HG03457 (cell line): Measurements from ENCODE around the gene PRIM1.
"Not testable (repeated sequence)": the region's sequence is repeated elsewhere in the genome, so short reads cannot be mapped to it uniquely, and the experiment has no call there.

Experiments used
- ATAC-seq: cut with Tn5 transposase; IDR thresholded peaks from one replicate; pipeline ENCODE4 v1.9.1; 2021; ENCODE audit warnings: moderate number of reproducible peaks; ENCODE audit not compliant: unreplicated experiment

PRIM1 gene

DNA sequence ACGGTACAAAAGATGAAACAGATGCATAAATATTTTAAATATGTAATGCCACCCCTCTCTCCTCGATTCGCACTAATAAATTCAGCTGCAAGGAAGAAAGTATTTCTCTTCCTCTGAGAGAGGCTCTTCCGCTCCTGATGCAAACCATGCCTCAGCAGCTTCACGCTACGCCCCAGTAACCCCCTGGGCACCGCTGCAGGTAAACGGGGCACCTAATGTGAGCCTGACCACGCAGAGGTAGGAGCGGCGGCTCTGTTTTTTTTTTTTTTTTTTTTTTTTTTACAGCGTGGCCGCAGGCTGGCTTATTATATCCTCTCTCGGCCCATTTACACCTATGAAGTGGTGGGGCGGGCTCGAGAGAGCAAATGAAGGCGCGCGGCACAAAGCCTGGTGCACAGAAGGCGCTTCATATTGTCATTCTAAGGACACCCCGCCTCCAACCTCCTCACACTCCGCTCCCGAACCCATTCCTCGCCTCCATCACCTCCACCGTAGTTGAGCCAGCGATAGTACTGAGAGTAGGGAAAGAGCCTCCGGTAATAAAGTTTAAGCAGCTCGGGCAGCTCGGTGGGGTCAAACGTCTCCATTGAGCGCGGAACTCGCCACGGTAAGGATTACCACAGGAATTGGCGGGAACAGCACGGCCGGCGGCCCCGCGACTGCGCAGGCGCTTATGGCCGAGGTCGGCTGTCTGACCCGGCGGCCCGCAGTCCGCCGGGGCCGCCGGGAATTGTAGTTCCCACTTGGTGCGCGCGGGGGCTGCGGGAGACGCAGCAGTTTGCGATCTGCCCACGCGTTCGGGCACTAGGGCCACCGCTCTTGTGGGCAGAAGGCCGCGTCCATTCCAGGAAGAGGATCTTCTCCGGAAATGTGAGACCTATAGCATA, at the start of gene PRIM1:
PRIM1 (minus strand) TSS at position 612 of the 887 bp plus-strand sequence; CDS start at position 587, 25 bp downstream.
- peak; percentile 67 for ATAC-seq

- ATAC-seq: no peak
These were observed 48.1 kb upstream of the PRIM1 start for GRCh38 chr12:56800221-56800620.

DNA sequence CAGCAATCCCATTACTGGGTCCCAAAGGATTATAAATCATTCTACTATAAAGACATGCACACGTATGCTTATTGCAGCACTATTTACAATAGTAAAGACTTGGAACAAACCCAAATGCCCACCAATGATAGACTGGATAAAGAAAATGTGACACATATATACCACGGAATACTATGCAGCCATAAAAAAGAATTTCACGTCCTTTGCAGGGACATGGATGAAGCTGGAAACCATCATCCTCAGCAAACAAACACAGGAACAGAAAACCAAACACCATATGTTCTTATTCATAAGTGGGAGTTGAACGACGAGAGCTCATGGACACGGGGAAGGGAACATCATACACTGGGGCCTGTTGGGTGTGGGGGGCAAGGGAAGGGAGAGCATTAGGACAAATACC, 47.2 kb upstream of the PRIM1 start:
- not testable (repeated sequence) for ATAC-seq

- not testable (repeated sequence) for ATAC-seq
These were observed 43.7 kb upstream of the PRIM1 start for GRCh38 chr12:56795791-56796190.

GRCh38 chr12:56795046-56795562, 43.0 kb upstream of the PRIM1 start:
- not testable (repeated sequence) for ATAC-seq

DNA sequence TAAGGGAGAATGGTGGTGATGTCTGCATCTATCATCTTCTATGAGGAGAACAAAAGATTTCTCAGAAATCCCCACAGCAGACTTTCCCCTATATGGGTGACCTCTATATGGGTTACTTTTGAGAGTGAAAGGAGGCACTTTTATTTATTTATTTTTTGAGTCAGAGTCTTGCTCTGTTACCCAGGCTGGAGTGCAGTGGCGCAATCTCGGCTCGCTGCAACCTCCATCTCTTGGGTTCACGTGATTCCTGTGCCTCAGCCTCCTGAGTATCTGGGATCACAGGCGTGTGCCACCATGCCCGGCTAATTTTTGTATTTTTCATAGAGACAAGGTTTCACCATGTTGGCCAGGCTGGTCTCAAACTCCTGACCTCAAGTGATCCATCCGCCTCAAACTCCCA, 41.0 kb upstream of the PRIM1 start:
- ATAC-seq: not testable (repeated sequence)

- ATAC-seq: no peak
These were observed 40.6 kb upstream of the PRIM1 start for GRCh38 chr12:56792678-56793077.

- not testable (repeated sequence) for ATAC-seq
These were observed 37.3 kb upstream of the PRIM1 start for GRCh38 chr12:56789429-56789828.

DNA sequence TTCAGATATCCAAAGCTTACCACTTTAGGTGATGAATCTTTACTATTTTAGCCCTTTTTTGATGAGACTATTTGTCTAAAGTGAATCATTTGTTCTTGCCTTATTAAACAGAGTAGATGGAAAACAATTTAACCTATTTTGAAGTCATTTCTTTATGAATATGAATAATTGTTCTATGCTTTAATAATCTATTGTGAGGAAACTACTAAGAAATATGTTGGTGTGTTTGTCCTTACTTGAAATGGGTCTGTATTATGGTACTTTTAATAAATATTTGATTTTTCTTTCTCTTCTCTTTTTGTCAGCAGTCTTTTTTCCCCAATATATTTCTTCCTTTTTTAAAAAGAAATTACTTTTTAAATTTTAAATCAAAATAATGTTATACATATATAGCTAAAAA, 35.4 kb upstream of the PRIM1 start:
- ATAC-seq: no peak

DNA sequence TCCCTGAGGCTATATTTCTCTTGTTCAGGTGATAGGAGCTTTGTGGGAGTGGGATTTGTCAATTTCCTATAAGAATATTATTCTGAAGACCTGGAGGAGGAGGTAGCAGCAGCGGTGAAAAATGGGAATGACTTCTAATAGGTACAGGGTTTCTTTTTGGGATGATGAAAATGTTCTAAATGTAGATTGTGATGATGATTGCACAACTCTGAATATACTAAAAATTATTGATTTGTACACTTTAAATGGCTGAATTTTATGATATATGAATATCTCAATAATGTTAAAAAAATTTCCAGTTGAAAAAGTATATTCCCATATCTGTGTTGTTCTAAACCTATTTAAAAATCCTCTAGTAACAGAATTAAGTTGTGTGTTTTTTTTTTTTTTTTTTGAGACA, 33.8 kb upstream of the PRIM1 start:
- ATAC-seq: no peak

- ATAC-seq: no peak
These were observed 33.2 kb upstream of the PRIM1 start for GRCh38 chr12:56785141-56785865.

GRCh38 chr12:56781726-56782125, 29.6 kb upstream of the PRIM1 start:
- no peak for ATAC-seq

- no peak for ATAC-seq
These were observed 26.6 kb upstream of the PRIM1 start for GRCh38 chr12:56778756-56779155.

DNA sequence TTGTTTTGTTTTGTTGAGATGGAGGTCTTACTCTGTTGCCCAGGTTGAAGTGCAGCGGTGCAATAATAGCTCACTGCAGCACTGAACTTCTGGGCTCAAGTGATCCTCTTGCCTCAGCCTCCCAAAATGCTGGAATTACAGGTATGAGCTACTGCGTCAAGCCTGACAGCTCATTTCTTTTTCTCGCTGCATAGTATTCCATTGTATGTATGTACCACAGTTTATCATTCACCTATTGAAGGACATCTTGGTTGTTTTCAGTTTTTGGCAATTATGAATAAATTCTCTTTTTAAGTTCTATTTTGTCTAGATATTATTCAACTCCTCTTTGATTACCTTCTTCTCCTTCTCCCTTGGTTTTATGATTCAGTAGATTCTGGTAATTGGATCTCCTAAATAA, 24.5 kb upstream of the PRIM1 start:
- no peak for ATAC-seq

DNA sequence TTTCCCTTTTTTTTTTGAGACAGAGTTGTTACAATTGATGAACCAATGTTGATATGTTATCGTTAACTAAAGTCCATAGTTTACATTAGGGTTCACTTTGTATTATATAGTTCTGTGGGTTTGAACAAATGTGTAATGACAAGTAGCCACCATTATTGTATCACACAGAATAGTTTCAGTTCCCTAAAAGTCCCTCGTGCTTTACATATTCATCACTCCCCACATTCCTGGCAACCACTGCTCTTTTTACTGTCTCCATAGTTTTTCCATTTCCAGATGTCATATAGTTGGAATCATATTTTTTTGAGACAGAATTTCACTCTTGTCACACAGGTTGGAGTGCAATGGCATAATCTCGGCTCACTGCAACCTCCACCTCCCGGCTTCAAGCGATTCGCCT, 23.5 kb upstream of the PRIM1 start:
- ATAC-seq: no peak

DNA sequence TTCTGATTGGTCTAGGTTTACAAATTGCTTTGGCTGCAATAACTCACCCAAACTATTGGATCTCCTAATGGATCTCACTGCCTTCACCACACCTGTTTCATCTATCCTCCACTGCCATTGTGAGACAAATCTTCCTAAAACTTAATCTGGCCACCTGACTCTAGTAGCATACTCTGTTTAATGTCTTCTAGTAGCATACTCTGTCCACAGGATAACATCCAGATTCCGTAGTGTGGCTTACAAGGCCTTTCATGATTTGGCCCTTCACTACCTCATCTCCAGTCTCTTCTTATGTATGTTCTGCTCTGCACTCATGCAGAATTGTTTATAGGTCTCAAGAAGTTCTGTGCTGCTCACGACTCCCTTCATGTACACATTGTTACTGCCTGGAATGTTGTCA, 21.0 kb upstream of the PRIM1 start:
- no peak for ATAC-seq

DNA sequence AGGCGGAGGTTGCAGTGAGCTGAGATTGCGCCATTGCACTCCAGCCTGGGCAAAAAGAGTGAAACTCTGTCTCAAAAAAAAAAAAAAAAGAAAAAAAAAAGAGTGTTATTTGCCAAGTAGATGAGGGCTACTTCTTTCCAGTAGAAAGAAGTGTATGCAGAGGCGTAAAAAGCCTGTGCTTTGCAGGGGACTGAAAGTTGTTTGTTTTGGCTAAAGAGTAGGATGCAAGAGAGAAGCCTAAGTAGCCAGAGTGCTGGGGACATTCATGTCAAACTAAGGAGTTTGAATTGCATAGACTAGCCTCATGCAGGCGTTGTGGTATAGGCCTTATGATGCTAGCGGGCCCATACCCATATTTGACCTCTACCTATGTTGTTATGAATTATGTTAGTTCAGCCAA, 20.5 kb upstream of the PRIM1 start:
- ATAC-seq: no peak

GRCh38 chr12:56769868-56770267, 17.7 kb upstream of the PRIM1 start:
- no peak for ATAC-seq

- no peak for ATAC-seq
These were observed 16.3 kb upstream of the PRIM1 start for GRCh38 chr12:56768424-56768823.

DNA sequence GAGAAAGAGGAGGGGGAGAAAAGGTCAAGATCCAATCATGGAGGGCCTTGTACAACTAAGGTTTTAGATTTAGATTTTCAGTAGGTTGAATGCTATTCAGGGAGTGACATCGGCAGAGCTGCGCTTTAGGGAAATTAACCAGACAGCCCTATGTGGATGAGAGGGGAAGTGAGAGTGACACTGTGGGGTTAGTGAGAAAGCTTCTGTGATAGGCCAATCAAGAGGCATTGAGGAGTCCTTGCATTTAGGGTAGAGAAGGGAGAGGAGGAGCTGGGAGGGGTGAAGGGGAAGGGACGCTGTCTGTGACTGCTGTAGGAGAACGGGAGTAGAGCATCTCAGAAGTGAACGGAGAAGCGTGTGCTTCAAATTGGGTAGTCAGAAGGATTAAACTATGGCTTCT, 14.4 kb upstream of the PRIM1 start:
- peak; percentile 93 for ATAC-seq

DNA sequence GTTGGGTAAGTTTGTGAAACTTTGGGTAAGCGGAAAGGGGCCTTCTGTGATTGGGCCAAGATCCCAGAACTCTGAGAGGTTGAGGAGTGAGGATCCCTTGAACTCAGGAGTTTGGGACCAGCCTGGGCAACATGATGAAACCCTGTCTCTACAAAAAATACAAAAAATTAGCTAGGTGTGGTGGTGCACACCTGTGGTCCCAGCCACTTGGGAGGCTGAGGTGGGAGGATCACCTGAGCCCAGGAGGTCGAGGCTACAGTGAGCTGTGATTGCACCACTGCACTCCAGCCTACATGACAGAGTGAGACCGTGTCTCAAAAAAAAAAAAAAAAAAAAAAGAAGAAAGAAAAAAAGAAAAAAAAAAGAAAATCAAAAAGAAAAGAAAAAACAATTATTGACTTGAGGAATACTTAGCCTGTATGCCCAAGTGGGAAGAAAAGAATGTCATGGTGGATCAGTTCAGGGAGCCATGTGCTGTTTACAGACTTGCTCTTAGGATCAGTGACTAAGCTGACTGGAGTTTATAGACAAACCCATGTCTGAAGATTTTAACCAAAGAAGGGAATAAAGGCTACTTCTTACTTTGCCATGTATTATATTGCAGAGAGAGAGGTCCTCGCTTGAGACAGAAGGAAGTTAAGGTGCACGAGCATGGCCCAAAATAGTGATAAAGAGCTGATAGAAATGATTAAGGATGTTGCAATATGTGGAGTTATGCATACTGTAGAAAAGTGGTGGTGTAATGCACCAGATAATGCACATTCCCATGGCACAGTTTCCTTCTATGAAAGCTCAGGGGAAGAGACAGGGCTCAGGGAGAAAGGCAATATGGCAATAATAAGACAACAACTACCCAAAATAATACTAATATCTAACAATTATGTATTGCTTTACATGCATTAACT, 11.9 kb upstream of the PRIM1 start:
- ATAC-seq: no peak
